ENCODE data around the gene TRAPPC11.

DNA sequence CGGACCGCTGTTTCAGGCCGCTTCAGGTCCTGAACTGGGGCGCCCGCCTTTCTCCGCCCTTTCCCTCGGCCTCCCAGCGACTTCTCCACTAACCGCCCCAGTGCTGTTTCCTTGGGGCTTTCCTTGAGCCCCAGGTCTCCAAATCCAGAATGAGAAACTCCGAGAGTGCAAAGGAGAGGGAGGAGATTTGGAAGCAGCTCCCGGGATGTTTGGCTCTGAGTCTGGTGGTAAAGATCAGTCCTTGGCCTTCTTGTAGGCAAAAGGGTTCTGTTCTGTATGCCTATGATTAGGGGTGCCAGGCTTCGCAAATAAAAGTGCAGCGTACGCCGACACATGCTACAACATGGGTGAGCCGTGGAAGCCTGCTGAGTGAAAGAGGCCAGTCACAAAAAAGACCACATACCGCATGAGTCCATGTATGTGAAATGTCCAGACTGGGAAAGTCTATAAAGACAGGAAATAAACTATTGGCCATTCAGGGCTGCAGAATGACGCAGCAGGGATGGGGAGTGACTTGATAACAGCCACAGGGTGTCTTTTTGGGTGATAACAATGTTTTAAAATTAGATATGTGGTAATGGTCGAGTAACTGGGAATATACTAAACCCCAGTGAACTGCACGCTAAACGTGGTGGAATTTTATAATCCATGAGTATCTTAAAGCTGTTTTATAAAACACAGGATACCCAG, 99.8 kb downstream of the TRAPPC11 start:
- TF ChIP-seq, protein P1, sequence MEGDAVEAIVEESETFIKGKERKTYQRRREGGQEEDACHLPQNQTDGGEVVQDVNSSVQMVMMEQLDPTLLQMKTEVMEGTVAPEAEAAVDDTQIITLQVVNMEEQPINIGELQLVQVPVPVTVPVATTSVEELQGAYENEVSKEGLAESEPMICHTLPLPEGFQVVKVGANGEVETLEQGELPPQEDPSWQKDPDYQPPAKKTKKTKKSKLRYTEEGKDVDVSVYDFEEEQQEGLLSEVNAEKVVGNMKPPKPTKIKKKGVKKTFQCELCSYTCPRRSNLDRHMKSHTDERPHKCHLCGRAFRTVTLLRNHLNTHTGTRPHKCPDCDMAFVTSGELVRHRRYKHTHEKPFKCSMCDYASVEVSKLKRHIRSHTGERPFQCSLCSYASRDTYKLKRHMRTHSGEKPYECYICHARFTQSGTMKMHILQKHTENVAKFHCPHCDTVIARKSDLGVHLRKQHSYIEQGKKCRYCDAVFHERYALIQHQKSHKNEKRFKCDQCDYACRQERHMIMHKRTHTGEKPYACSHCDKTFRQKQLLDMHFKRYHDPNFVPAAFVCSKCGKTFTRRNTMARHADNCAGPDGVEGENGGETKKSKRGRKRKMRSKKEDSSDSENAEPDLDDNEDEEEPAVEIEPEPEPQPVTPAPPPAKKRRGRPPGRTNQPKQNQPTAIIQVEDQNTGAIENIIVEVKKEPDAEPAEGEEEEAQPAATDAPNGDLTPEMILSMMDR (IDR thresholded peaks at IDR 0.05; ENCODE audit: poor library complexity, severe bottlenecking) = no peak
- TF ChIP-seq SMC3 (conservative IDR thresholded peaks at IDR 0.05; ENCODE audit: poor library complexity) (no peak), TAF1 (IDR thresholded peaks at IDR 0.05; ENCODE audit: low read depth) (no peak), EP300 (conservative IDR thresholded peaks at IDR 0.05; ENCODE audit: poor library complexity, severe bottlenecking) (no peak), RAD21 (conservative IDR thresholded peaks at IDR 0.05) (no peak), POLR2AphosphoS5 (IDR thresholded peaks at IDR 0.05) (no peak), EZH2 (IDR thresholded peaks at IDR 0.05; ENCODE audit: borderline replicate concordance, insufficient read depth, low read length, poor library complexity, severe bottlenecking) (no peak)
